NCI-H1417 (cell line): ENCODE data around the gene HSP90AA1.

Experiments used
- DNase-seq, 3 experiments: peaks; one replicate each; lab custom pipeline; 2025; lab: John Stamatoyannopoulos, UW

HSP90AA1 gene

GRCh38 chr14:102039157-102039556, 47.7 kb downstream of the HSP90AA1 start:
- DNase-seq = no peak

- DNase-seq = no peak
Measured at GRCh38 chr14:102037686-102038085, 49.2 kb downstream of the HSP90AA1 start.

DNA sequence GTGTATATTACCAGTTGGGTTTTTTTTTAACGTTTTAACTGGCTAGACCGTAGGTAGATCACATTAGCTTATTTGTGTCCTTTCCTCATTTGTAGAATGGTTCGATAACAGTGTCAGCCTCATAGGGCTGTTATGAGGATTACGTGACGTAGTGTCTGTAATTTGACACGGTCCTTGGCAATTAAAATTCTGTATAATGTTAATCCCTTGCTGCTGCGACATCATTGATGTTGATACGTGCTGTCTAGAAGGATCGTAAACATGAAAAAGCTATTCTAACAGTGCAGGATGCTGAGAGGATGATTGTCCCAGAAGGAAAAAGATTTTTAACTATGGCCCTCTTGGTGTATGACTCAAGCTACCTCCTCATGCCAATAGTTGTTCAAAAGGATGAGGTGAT, 50.9 kb downstream of the HSP90AA1 start:
- no peak for DNase-seq

- DNase-seq = no peak
Measured at GRCh38 chr14:102034301-102034700, 52.5 kb downstream of the HSP90AA1 start.

DNA sequence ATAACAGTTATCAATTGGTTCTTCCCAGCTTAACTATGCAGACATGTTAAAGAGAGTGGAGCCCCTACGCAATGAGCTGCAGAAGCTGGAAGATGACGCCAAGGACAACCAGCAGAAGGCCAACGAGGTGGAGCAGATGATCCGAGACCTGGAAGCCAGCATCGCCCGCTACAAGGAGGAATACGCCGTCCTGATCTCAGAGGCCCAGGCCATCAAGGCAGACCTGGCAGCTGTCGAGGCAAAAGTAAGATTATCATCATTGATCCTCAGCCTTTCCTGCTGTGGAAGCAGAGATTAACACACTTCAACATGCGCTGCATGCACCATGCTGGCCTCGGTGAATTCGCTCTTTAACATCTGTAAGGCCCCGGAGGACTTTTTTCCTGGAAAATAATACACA, 53.6 kb downstream of the HSP90AA1 start:
- no peak for DNase-seq
